Prostate gland (tissue), 2 donors: ENCODE results near the gene KLF16. TPM values are rescaled to one million over a fixed set of nuclear protein-coding genes. Genes with fewer than 3 reads are reported as not detected.

ENCODE experiments used
- DNase-seq: peaks from one replicate; pipeline ENCODE4 v3.0.0-alpha.2; 2019; ENCODE audit warnings: low spot score
- H3K27ac ChIP-seq, 2 donors: fragments of 200-600 bp; sonication (generic); 2 replicates each; pipeline ENCODE4 v1.5.1; 2017 to 2019
- H3K27me3 ChIP-seq: fragments of 200-600 bp; sonication (generic); replicated peaks from 2 replicates; pipeline ENCODE4 v1.5.1; 2019; ENCODE audit not compliant: insufficient read depth
- H3K36me3 ChIP-seq, 2 donors: fragments of 200-600 bp; sonication (generic); 1 replicate in 1 of 2; 2 replicates in 1 of 2; pipeline versions ENCODE4 v1.5.1 to v1.8.1; 2017 to 2019
- H3K4me1 ChIP-seq: fragments of 200-600 bp; sonication (generic); replicated peaks from 2 replicates; pipeline ENCODE4 v1.5.1; 2019
- H3K4me3 ChIP-seq, 2 donors: fragments of 200-600 bp; sonication (generic); 2 replicates each; pipeline ENCODE4 v1.5.1; 2017 to 2019
- H3K9me3 ChIP-seq: fragments of 200-600 bp; sonication (generic); 2 replicates; pipeline ENCODE4 v1.5.1; 2017
- POLR2A ChIP-seq: fragments of 450-650 bp; IDR thresholded peaks from one replicate; pipeline ENCODE4 v1.6.1; 2016; ENCODE audit warnings: antibody characterized with exemption, mild to moderate bottlenecking
- POLR2AphosphoS5 ChIP-seq: sonication (generic); formaldehyde crosslinking; IDR thresholded peaks from one replicate; pipeline ENCODE4 v1.6.1; 2017; ENCODE audit warnings: antibody characterized with exemption
- WGBS: methylation state at CpG from one replicate; pipeline ENCODE4 v1.1.5; 2018; 5-methylcytosine and 5-hydroxymethylcytosine counted together
- intact Hi-C: fragments of 100-400 bp; cut with DNase I; formaldehyde crosslinking; loops from one replicate; pipeline ENCODE4 v1.14.2; 2022
- total RNA-seq, 2 donors: library from RNA; depleted of rRNA; stranded (reverse); fragments of >200 nt; gene quantifications; one replicate each; pipeline ENCODE4 v1.1.0, GENCODE V29; 2016
- TF ChIP-seq, protein P1 (sequence below), 4 experiments: fragments of 200-600 bp in 2 of 4; fragments of 450-650 bp in 2 of 4; sonication (generic) in 2 of 4; IDR thresholded peaks; 1 replicate in 3 of 4; 2 replicates in 1 of 4; pipeline ENCODE4 v1.5.1; 2016 to 2019; ENCODE audit warnings: antibody characterized with exemption in 4 of 4, mild to moderate bottlenecking in 2 of 4, moderate library complexity in 2 of 4

KLF16 gene
- total RNA-seq, 2 donors from 2014 or later, result 8.4 to 22.8 TPM

DNA sequence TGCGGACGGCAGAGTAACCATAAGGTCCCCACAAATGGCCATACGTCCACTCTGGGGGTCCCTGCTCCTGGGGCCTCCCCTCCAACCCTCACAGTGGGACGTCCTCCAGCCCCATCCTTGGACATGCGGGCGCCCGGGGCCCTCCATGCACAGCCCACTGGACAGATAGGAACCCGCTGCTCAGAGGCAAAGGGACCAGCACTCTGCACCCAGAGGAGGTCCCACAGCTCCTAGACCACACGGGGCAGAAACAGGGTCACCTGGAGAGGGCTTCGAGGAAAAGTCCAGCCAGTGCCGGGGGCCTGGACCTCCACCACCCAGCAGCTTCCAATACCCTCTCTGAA is 26.2 kb downstream of the KLF16 start:
- Histone ChIP-seq H3K4me1 (no peaks in the 10 kb centered on the region), H3K4me3 (no peak overlapping the region)

DNA sequence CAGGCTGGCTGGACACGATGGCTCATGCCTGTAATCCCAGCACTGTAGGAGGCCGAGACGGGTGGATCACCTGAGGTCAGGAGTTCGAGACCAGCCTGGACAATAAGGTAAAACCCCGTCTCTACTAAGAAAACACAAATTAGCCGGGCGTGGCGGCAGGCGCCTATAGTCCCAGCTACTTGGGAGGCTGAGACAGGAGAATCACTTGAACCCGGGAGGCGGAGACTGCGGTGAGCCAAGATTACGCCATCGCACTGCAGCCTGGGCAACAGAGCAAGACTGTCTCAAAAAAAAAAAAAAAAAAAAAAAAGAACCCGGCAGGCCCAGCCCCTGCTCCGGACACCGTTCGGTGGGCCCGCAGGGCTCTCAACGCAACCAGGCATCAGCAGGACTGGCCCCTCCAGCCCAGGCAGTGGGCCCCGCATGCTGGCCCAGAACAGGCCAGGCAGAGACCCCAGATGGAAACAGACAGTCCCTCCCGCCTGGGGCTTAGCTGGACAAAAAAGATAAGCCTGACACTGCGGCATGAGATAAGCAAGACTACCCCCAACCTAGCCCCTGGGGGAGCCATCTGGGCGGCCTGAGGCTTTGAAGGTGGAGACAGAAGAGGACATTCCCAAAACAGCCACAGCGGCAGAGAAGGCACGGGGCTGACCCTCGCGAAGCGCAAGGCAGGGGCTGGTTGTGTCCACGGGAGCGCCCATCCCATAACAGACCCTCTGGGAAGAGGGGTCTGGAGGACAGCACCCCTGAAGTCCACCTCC is 26.7 kb downstream of the KLF16 start:
- no peak for DNase-seq
- WGBS, result 91% methylated on average over 31 of the region's 31 CpGs
- Histone ChIP-seq H3K9me3 (no peaks in the 10 kb centered on the region), H3K27ac (no peak overlapping the region), H3K4me3 (no peak overlapping the region), H3K4me1 (no peaks in the 10 kb centered on the region), H3K27me3 (no peaks in the 10 kb centered on the region), H3K36me3 (no peaks in the 10 kb centered on the region)
- TF ChIP-seq, protein P1, sequence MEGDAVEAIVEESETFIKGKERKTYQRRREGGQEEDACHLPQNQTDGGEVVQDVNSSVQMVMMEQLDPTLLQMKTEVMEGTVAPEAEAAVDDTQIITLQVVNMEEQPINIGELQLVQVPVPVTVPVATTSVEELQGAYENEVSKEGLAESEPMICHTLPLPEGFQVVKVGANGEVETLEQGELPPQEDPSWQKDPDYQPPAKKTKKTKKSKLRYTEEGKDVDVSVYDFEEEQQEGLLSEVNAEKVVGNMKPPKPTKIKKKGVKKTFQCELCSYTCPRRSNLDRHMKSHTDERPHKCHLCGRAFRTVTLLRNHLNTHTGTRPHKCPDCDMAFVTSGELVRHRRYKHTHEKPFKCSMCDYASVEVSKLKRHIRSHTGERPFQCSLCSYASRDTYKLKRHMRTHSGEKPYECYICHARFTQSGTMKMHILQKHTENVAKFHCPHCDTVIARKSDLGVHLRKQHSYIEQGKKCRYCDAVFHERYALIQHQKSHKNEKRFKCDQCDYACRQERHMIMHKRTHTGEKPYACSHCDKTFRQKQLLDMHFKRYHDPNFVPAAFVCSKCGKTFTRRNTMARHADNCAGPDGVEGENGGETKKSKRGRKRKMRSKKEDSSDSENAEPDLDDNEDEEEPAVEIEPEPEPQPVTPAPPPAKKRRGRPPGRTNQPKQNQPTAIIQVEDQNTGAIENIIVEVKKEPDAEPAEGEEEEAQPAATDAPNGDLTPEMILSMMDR (IDR thresholded peaks at IDR 0.05), result no peak
- TF ChIP-seq POLR2A (no peak), POLR2AphosphoS5 (no peak)
- intact Hi-C loops, result no loop called here

More for the DNA sequence above, 26.2 kb downstream of the KLF16 start:
- H3K36me3 ChIP-seq, result no peaks in the 10 kb centered on the region
- DNase-seq, result no peak
- H3K27me3 ChIP-seq, result no peaks in the 10 kb centered on the region
- no peak overlapping the region for H3K27ac ChIP-seq
- 85% methylated on average over 10 of the region's 11 CpGs for WGBS
- no peaks in the 10 kb centered on the region for H3K9me3 ChIP-seq
- intact Hi-C loops, result no loop called here
- TF ChIP-seq POLR2AphosphoS5, result no peak
- TF ChIP-seq, protein P1 (IDR thresholded peaks at IDR 0.05), result no peak
- TF ChIP-seq POLR2A, result no peak

DNA sequence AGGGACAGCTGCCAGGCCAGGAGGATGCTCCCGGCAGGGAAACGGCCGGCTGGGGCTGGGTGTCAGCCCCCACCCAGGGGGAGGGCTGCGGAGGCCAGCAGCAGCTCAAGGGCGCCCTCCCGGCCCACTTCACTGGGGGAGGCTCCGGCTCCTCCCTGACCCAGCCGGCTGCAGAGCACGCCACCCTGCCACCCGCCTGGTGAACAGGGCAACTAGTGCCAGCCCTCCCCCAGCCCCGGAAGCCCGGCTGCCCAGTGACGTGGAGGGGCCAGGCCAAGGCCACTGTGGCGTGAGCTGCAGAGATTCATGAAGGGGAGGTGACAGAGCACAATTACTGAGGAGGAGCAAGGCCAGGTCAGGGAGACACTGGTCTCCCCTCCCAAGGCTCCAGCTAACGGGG is 29.8 kb downstream of the KLF16 start:
- intact Hi-C loops, result no loop called here
- Histone ChIP-seq H3K9me3 (no peaks in the 10 kb centered on the region), H3K27ac (no peak overlapping the region), H3K27me3 (no peaks in the 10 kb centered on the region), H3K4me3 (no peak overlapping the region), H3K36me3 (no peaks in the 10 kb centered on the region), H3K4me1 (no peaks in the 10 kb centered on the region)
- TF ChIP-seq POLR2A, result no peak
- TF ChIP-seq, protein P1 (IDR thresholded peaks at IDR 0.05), result no peak
- no peak for TF ChIP-seq POLR2AphosphoS5
- no peak for DNase-seq
- 48% methylated on average over 7 of the region's 15 CpGs for WGBS

DNA sequence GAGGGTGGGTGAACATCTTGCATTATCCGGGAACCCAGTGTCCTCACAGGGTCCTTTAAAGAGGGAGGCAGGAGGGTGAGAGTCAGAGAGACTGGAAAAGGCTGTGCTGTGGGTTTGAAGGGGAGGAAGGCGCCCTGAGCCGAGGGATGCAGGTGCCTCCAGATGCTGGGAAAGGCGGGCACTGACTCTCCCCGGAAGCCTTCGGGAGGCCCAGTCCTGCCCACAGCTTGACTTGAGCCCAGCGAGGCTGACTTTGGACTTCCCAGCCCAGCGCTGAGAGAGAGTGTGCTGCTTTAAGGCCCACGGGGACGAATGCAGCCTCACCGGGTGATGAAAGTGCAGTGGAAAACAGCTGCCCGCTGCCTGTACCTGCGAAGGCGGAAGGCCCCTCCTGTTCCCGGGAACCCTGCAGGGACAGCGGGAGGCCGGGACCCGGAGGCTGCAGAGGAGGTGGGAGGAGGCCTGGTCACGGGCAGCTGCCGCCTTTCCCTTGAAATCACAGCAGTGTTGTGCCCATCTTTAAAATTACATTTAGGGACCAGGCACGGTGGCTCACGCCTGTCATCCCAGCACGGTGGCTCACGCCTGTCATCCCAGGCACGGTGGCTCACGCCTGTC is 31.2 kb downstream of the KLF16 start:
- Histone ChIP-seq H3K4me1 (no peaks in the 10 kb centered on the region), H3K4me3 (no peak overlapping the region), H3K27me3 (no peaks in the 10 kb centered on the region), H3K27ac (no peak overlapping the region), H3K9me3 (no peaks in the 10 kb centered on the region), H3K36me3 (no peaks in the 10 kb centered on the region)
- TF ChIP-seq POLR2AphosphoS5 (no peak), POLR2A (no peak)
- TF ChIP-seq, protein P1 (IDR thresholded peaks at IDR 0.05), result no peak
- intact Hi-C loops, result no loop called here
- WGBS, result 91% methylated on average over 26 of the region's 26 CpGs
- no peak for DNase-seq

DNA sequence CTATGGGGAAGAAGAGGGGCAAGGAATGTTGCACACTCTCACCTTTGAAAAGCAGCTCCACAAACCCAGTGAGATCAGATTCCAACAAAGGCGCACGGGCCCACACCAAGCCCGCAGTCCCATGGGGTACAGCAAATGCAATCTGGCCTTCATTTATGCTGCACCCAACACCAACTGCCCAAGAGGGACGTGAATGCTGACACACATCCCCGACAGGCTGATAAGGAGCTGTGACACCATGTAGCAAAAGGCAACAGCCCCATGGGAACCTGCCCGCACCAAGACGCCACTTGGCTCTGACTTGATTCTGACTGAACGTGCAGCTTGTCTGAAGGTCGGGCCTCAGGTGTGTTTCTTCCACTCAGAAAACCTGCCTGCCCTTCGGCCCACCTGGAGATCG is 32.4 kb downstream of the KLF16 start:
- WGBS, result 88% methylated on average over 9 of the region's 11 CpGs
- TF ChIP-seq, protein P1 (IDR thresholded peaks at IDR 0.05), result no peak
- no peak for TF ChIP-seq POLR2A
- TF ChIP-seq POLR2AphosphoS5, result no peak
- DNase-seq, result no peak
- Histone ChIP-seq H3K27me3 (no peaks in the 10 kb centered on the region), H3K9me3 (no peaks in the 10 kb centered on the region), H3K36me3 (no peaks in the 10 kb centered on the region), H3K4me1 (no peaks in the 10 kb centered on the region), H3K4me3 (no peak overlapping the region), H3K27ac (no peak overlapping the region)
- intact Hi-C loops, result no loop called here
